SU-DHL-6 (cell line): ENCODE data around the gene CYP19A1.

Source experiments
- H2AFZ ChIP-seq: fragments of 200-600 bp; sonication (generic); 2 replicates; pipeline ENCODE4 v1.6.1; 2014; ENCODE audit warnings: low read depth, mild to moderate bottlenecking, moderate library complexity, mixed read lengths, antibody characterized with exemption, low read length; ENCODE audit not compliant: severe bottlenecking
- H3F3A ChIP-seq: fragments of 200-600 bp; shearing (Covaris generic); 2 replicates; pipeline ENCODE4 v1.6.0; 2016; ENCODE audit warnings: antibody characterized with exemption, mild to moderate bottlenecking; ENCODE audit not compliant: insufficient read depth
- H3K27ac ChIP-seq: fragments of 200-600 bp; sonication (generic); 2 replicates; pipeline ENCODE4 v1.5.1; 2016; ENCODE audit warnings: low read depth, mild to moderate bottlenecking, low read length, moderate library complexity, mixed read lengths
- H3K27me3 ChIP-seq: fragments of 200-600 bp; sonication (generic), shearing (Covaris generic); 2 replicates; pipeline ENCODE4 v1.6.0; 2014; ENCODE audit warnings: mild to moderate bottlenecking, low read length
- H3K36me3 ChIP-seq: fragments of 200-600 bp; sonication (generic); 2 replicates; pipeline ENCODE4 v1.6.1; 2014; ENCODE audit warnings: mild to moderate bottlenecking, low read length, mixed read lengths
- H3K4me2 ChIP-seq: fragments of 300-600, 200-600 bp; shearing (Covaris generic), sonication (generic); 2 replicates; pipeline ENCODE4 v1.6.0; 2014; ENCODE audit warnings: low read length, low read depth, mild to moderate bottlenecking; ENCODE audit not compliant: poor library complexity, severe bottlenecking
- H3K4me3 ChIP-seq: fragments of 200-600 bp; sonication (generic); 2 replicates; pipeline ENCODE4 v1.5.1; 2014; ENCODE audit warnings: antibody characterized with exemption, low read length, mild to moderate bottlenecking, mixed read lengths; ENCODE audit not compliant: insufficient read depth, poor library complexity, severe bottlenecking
- H3K79me2 ChIP-seq: fragments of 200-600 bp; sonication (generic); 2 replicates; pipeline ENCODE4 v1.6.1; 2014; ENCODE audit warnings: mild to moderate bottlenecking, low read length, moderate library complexity; ENCODE audit not compliant: insufficient read depth
- H3K9ac ChIP-seq: fragments of 200-600 bp; sonication (generic); 2 replicates; pipeline ENCODE4 v1.7.0; 2014; ENCODE audit warnings: mild to moderate bottlenecking, low read length
- H3K9me2 ChIP-seq: fragments of 200-600 bp; sonication (generic); replicated peaks from 2 replicates; pipeline ENCODE4 v1.6.1; 2014; ENCODE audit warnings: low read length; ENCODE audit not compliant: insufficient read depth
- H3K9me3 ChIP-seq: fragments of 200-600 bp; sonication (generic); 2 replicates; pipeline ENCODE4 v1.6.1; 2014; ENCODE audit warnings: low read length, mixed read lengths; ENCODE audit not compliant: insufficient read depth
- H4K20me1 ChIP-seq: fragments of 200-600 bp; sonication (generic); 2 replicates; pipeline ENCODE4 v1.6.1; 2014; ENCODE audit warnings: low read depth, mild to moderate bottlenecking, antibody characterized with exemption, low read length, moderate library complexity, mixed read lengths
- CTCF ChIP-seq: fragments of 200-600 bp; sonication (generic); IDR thresholded peaks from one replicate; pipeline ENCODE4 v1.5.1; 2017; ENCODE audit warnings: antibody characterized with exemption, mild to moderate bottlenecking, low read length, moderate library complexity; ENCODE audit not compliant: insufficient read depth, poor library complexity, severe bottlenecking
- EZH2phosphoT487 ChIP-seq: fragments of 200-600 bp; sonication (generic), shearing (Covaris generic); conservative IDR thresholded peaks from 2 replicates; pipeline ENCODE4 v1.6.1; 2018; ENCODE audit warnings: mild to moderate bottlenecking, antibody characterized with exemption, low read length, moderate library complexity, mixed read lengths

Gene CYP19A1

GRCh38 chr15:51369451-51369761 is 31.0 kb upstream of the CYP19A1 start:
- no peaks in the 10 kb centered on the region for H3K36me3 ChIP-seq
- no peak overlapping the region for H3K27ac ChIP-seq
- H3K4me3 ChIP-seq = no peak overlapping the region
- no peak overlapping the region for H2AFZ ChIP-seq
- no peak for TF ChIP-seq CTCF
- TF ChIP-seq EZH2phosphoT487 = no peak
- no peaks in the 10 kb centered on the region for H3K9me2 ChIP-seq
- no peaks in the 10 kb centered on the region for H4K20me1 ChIP-seq
- no peaks in the 10 kb centered on the region for H3K27me3 ChIP-seq
- no peaks in the 10 kb centered on the region for H3K79me2 ChIP-seq
- H3K9ac ChIP-seq = no peak overlapping the region
- H3K4me2 ChIP-seq = no peak overlapping the region
- no peaks in the 10 kb centered on the region for H3K9me3 ChIP-seq
- no peaks in the 10 kb centered on the region for H3F3A ChIP-seq

GRCh38 chr15:51368751-51369450 is 30.5 kb upstream of the CYP19A1 start:
- H3K79me2 ChIP-seq = no peaks in the 10 kb centered on the region
- no peaks in the 10 kb centered on the region for H4K20me1 ChIP-seq
- H3K9me3 ChIP-seq = no peaks in the 10 kb centered on the region
- no peak overlapping the region for H3K27ac ChIP-seq
- H3K4me2 ChIP-seq = no peak overlapping the region
- no peak for TF ChIP-seq EZH2phosphoT487
- TF ChIP-seq CTCF = no peak
- no peak overlapping the region for H3K4me3 ChIP-seq
- no peak overlapping the region for H3K9ac ChIP-seq
- no peaks in the 10 kb centered on the region for H3K36me3 ChIP-seq
- H3F3A ChIP-seq = no peaks in the 10 kb centered on the region
- H3K9me2 ChIP-seq = no peaks in the 10 kb centered on the region
- no peak overlapping the region for H2AFZ ChIP-seq
- no peaks in the 10 kb centered on the region for H3K27me3 ChIP-seq

- H3K27me3 ChIP-seq = no peaks in the 10 kb centered on the region
- no peaks in the 10 kb centered on the region for H3K79me2 ChIP-seq
- H3K9me2 ChIP-seq = no peaks in the 10 kb centered on the region
- H3K4me2 ChIP-seq = no peak overlapping the region
- H3F3A ChIP-seq = no peaks in the 10 kb centered on the region
- no peaks in the 10 kb centered on the region for H3K9me3 ChIP-seq
- no peak for TF ChIP-seq EZH2phosphoT487
- TF ChIP-seq CTCF = no peak
- no peaks in the 10 kb centered on the region for H3K36me3 ChIP-seq
- H3K4me3 ChIP-seq = no peak overlapping the region
- H4K20me1 ChIP-seq = no peaks in the 10 kb centered on the region
- H3K9ac ChIP-seq = no peak overlapping the region
- H2AFZ ChIP-seq = no peak overlapping the region
- no peak overlapping the region for H3K27ac ChIP-seq
These were observed 29.9 kb upstream of the CYP19A1 start for GRCh38 chr15:51368307-51368706.
